ENCODE measurements around the gene TRAPPC3. TPM values are rescaled to one million over a fixed set of nuclear protein-coding genes. Genes with fewer than 3 reads are reported as not detected.

Gene TRAPPC3
- total and polyA plus RNA-seq, 9 of the 15 experiments (the other 6 are each of a cell fraction or from before 2014, with no cell fraction given), result 20.6 to 141 (median 112) TPM

DNA sequence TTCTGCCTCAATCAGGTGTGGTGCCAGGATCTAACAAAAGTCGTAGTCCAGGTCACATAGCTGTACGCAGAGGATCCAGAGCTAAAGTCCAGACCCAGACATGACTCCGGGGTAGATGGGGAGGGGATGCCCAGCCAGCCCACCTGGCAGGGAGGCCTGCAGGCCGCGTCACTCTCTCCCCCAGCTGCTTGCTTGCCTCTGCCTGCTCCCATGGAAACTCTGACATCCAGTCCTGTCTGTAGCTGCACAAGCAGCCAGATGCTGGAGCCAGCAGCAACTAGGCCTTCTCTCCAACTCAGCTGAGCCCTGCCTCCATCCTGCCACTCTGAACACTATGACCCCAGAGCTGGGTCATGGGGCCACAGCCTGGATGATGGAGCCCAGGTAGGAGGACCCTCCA is 32.4 kb downstream of the TRAPPC3 start:
- intact Hi-C loops (cut with micrococcal nuclease) (no loop called here), in situ Hi-C loops (cut with MboI) (no loop called here)
- Histone ChIP-seq H3K4me2 (ENCODE audit: insufficient read depth, low read length) (no peak overlapping the region), H2AFZ (ENCODE audit: low read depth, low read length) (no peak overlapping the region), H3K4me3 (no peak overlapping the region), H3K27ac (ENCODE audit: extremely low read depth, low read depth, low read length) (no peak overlapping the region), H3K4me1 (replicated peaks in 1 of 2; ENCODE audit: control insufficient read depth in 2 of 2, insufficient read depth in 2 of 2, low read length in 2 of 2) (peaks cover 0 to 24% of the 10 kb centered on the region in 2 experiments; a peak in 3 of 5 replicates), H3K9me1 (ENCODE audit: control insufficient read depth, insufficient read depth, low read length) (no peaks in the 10 kb centered on the region), H3K79me2 (ENCODE audit: control insufficient read depth, insufficient read depth, low read length) (no peaks in the 10 kb centered on the region), H3K9me3 (replicated peaks; ENCODE audit: control insufficient read depth, insufficient read depth, low read depth, low read length) (no peaks in the 10 kb centered on the region), H3K36me3 (ENCODE audit: control insufficient read depth, insufficient read depth, low read length) (no peaks in the 10 kb centered on the region), H4K20me1 (replicated peaks; ENCODE audit: control insufficient read depth, insufficient read depth, low read length) (no peaks in the 10 kb centered on the region; the same call in none of the 2 replicates), H3K27me3 (ENCODE audit: control insufficient read depth in 2 of 2, insufficient read depth in 2 of 2, low read length in 2 of 2) (no peaks in the 10 kb centered on the region), H3K9ac (ENCODE audit: insufficient read depth in 1 of 2, low read depth in 2 of 2, low read length in 2 of 2) (peak overlapping the region in 1 of 2 experiments; percentile 64; a peak in 1 of 4 replicates)
- 21% methylated on average over 5 of the region's 5 CpGs for WGBS (ENCODE audit: insufficient coverage, low coverage, missing lambda C conversion rate)
- ChIA-PET CTCF (ENCODE audit: low intra/inter-chr PET ratio) (no interaction called here), POLR2A (interaction anchor here (0.5 to 3.7 kb wide), 6 partner anchors 11 to 1418 kb away, joined by 3 to 19 read pairs (median 4); partner anchors contain the start of gene THRAP3)
- no peak for DNase-seq (ENCODE audit: extremely low read depth in 1 of 4, low spot score in 3 of 4)
- BruUV-seq (replicated peaks), result no TSS peak
- FAIRE-seq, result no peak
- no peak for TF ChIP-seq TRIM24 (IDR thresholded peaks at IDR 0.05)
- no peak for TF ChIP-seq MAFF (IDR thresholded peaks at IDR 0.05; ENCODE audit: low read length)
- TF ChIP-seq ARHGAP35 (IDR thresholded peaks at IDR 0.05; ENCODE audit: partially characterized antibody), result no peak
- TF ChIP-seq, protein P1, sequence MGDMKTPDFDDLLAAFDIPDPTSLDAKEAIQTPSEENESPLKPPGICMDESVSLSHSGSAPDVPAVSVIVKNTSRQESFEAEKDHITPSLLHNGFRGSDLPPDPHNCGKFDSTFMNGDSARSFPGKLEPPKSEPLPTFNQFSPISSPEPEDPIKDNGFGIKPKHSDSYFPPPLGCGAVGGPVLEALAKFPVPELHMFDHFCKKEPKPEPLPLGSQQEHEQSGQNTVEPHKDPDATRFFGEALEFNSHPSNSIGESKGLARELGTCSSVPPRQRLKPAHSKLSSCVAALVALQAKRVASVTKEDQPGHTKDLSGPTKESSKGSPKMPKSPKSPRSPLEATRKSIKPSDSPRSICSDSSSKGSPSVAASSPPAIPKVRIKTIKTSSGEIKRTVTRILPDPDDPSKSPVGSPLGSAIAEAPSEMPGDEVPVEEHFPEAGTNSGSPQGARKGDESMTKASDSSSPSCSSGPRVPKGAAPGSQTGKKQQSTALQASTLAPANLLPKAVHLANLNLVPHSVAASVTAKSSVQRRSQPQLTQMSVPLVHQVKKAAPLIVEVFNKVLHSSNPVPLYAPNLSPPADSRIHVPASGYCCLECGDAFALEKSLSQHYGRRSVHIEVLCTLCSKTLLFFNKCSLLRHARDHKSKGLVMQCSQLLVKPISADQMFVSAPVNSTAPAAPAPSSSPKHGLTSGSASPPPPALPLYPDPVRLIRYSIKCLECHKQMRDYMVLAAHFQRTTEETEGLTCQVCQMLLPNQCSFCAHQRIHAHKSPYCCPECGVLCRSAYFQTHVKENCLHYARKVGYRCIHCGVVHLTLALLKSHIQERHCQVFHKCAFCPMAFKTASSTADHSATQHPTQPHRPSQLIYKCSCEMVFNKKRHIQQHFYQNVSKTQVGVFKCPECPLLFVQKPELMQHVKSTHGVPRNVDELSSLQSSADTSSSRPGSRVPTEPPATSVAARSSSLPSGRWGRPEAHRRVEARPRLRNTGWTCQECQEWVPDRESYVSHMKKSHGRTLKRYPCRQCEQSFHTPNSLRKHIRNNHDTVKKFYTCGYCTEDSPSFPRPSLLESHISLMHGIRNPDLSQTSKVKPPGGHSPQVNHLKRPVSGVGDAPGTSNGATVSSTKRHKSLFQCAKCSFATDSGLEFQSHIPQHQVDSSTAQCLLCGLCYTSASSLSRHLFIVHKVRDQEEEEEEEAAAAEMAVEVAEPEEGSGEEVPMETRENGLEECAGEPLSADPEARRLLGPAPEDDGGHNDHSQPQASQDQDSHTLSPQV (IDR thresholded peaks at IDR 0.05), result no peak
- TF ChIP-seq JUND (IDR thresholded peaks at IDR 0.05; ENCODE audit: borderline replicate concordance, low read depth, low read length), result no peak
- no peak for TF ChIP-seq JUND (tag; IDR thresholded peaks at IDR 0.05; ENCODE audit: borderline replicate concordance, low read depth, low read length)
- no peak for TF ChIP-seq CHD2 (IDR thresholded peaks at IDR 0.05; ENCODE audit: low read depth, low read length)
- TF ChIP-seq POLR2G (IDR thresholded peaks at IDR 0.05; ENCODE audit: low read depth, low read length), result no peak
- no peak for TF ChIP-seq PCBP1 (IDR thresholded peaks at IDR 0.05; ENCODE audit: low read depth, low read length, poor library complexity, severe bottlenecking)
- no peak for TF ChIP-seq EHMT2 (IDR thresholded peaks at IDR 0.05)
- no peak for TF ChIP-seq ZNF384 (IDR thresholded peaks at IDR 0.05; ENCODE audit: low read depth, low read length)
- TF ChIP-seq, protein P2, sequence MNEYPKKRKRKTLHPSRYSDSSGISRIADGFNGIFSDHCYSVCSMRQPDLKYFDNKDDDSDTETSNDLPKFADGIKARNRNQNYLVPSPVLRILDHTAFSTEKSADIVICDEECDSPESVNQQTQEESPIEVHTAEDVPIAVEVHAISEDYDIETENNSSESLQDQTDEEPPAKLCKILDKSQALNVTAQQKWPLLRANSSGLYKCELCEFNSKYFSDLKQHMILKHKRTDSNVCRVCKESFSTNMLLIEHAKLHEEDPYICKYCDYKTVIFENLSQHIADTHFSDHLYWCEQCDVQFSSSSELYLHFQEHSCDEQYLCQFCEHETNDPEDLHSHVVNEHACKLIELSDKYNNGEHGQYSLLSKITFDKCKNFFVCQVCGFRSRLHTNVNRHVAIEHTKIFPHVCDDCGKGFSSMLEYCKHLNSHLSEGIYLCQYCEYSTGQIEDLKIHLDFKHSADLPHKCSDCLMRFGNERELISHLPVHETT (CRISPR knock-in tag; conservative IDR thresholded peaks at IDR 0.05 in 1 of 2, IDR thresholded peaks at IDR 0.05 in 1 of 2), result no peak
- TF ChIP-seq PTBP1 (IDR thresholded peaks at IDR 0.05; ENCODE audit: low read depth, low read length), result no peak
- TF ChIP-seq TRIM28 (IDR thresholded peaks at IDR 0.05), result no peak
- ATAC-seq, result no peak

Data from K562 (cell line).